Hindlimb muscle (tissue), 1 donor: ENCODE results near the gene ATG3. TPM values are rescaled to one million over a fixed set of nuclear protein-coding genes. Genes with fewer than 3 reads are reported as not detected.
"Not testable (repeated sequence)": the region's sequence is repeated elsewhere in the genome, so short reads cannot be mapped to it uniquely, and the experiment has no call there.

Experiments
- DNase-seq: peaks from one replicate; pipeline ENCODE4 v3.0.0-alpha.2; 2013
- polyA plus RNA-seq: library from polyadenylated mRNA; unstranded; fragments of 120-200 nt; gene quantifications from one replicate; pipeline ENCODE4 v1.2.1, GENCODE V29; 2013; ENCODE audit not compliant: insufficient read length

Gene ATG3
- polyA plus RNA-seq, 1 donor = 30.9 TPM

GRCh38 chr3:112497897-112498548 is 63.7 kb downstream of the ATG3 start:
- no peak for DNase-seq

- DNase-seq = no peak
Observed at GRCh38 chr3:112496366-112497067, 65.2 kb downstream of the ATG3 start.

- DNase-seq = not testable (repeated sequence)
Observed at GRCh38 chr3:112494448-112494767, 67.4 kb downstream of the ATG3 start.

- DNase-seq = no peak
Observed at GRCh38 chr3:112492124-112492523, 69.6 kb downstream of the ATG3 start.

- DNase-seq = no peak
Observed at GRCh38 chr3:112491373-112491772, 70.4 kb downstream of the ATG3 start.

- no peak for DNase-seq
Observed at GRCh38 chr3:112489674-112490479, 71.9 kb downstream of the ATG3 start.

GRCh38 chr3:112486811-112487505 is 74.8 kb downstream of the ATG3 start:
- DNase-seq = no peak

- no peak for DNase-seq
Observed at GRCh38 chr3:112484352-112484751, 77.4 kb downstream of the ATG3 start.

GRCh38 chr3:112482675-112483074 is 79.1 kb downstream of the ATG3 start:
- DNase-seq = no peak

Other genes starting within 250 kb of the ATG3 start
- 10.7 TPM for gene CD200, start 228.8 kb downstream of the ATG3 start, polyA plus RNA-seq
- gene BTLA, start 62.5 kb downstream of the ATG3 start, polyA plus RNA-seq = 0.36 TPM
- 24.4 TPM for gene SLC35A5, start 83 bp upstream of the ATG3 start, polyA plus RNA-seq
- gene CCDC80, start 79.2 kb upstream of the ATG3 start, polyA plus RNA-seq = 59.4 TPM